ENCODE data around the gene XKRX.

XKRX gene

GRCh38 chrX:100911731-100912130 is 17.0 kb downstream of the XKRX start:
- TF ChIP-seq FOXM1 (IDR thresholded peaks at IDR 0.05; ENCODE audit: borderline replicate concordance, low read depth) (no peak), EP300 (IDR thresholded peaks at IDR 0.05; ENCODE audit: borderline replicate concordance) (no peak), TEAD4 (IDR thresholded peaks at IDR 0.05) (no peak), NFIC (IDR thresholded peaks at IDR 0.05) (no peak), CREB1 (IDR thresholded peaks at IDR 0.05; ENCODE audit: low read depth) (no peak), EGR1 (IDR thresholded peaks at IDR 0.05) (no peak), TAF1 (IDR thresholded peaks at IDR 0.05; ENCODE audit: low read depth) (no peak), USF1 (IDR thresholded peaks at IDR 0.05) (no peak), YY1 (IDR thresholded peaks at IDR 0.05; ENCODE audit: low read depth) (no peak), RAD21 (IDR thresholded peaks at IDR 0.05; ENCODE audit: low read depth) (no peak)
- TF ChIP-seq, protein P1, sequence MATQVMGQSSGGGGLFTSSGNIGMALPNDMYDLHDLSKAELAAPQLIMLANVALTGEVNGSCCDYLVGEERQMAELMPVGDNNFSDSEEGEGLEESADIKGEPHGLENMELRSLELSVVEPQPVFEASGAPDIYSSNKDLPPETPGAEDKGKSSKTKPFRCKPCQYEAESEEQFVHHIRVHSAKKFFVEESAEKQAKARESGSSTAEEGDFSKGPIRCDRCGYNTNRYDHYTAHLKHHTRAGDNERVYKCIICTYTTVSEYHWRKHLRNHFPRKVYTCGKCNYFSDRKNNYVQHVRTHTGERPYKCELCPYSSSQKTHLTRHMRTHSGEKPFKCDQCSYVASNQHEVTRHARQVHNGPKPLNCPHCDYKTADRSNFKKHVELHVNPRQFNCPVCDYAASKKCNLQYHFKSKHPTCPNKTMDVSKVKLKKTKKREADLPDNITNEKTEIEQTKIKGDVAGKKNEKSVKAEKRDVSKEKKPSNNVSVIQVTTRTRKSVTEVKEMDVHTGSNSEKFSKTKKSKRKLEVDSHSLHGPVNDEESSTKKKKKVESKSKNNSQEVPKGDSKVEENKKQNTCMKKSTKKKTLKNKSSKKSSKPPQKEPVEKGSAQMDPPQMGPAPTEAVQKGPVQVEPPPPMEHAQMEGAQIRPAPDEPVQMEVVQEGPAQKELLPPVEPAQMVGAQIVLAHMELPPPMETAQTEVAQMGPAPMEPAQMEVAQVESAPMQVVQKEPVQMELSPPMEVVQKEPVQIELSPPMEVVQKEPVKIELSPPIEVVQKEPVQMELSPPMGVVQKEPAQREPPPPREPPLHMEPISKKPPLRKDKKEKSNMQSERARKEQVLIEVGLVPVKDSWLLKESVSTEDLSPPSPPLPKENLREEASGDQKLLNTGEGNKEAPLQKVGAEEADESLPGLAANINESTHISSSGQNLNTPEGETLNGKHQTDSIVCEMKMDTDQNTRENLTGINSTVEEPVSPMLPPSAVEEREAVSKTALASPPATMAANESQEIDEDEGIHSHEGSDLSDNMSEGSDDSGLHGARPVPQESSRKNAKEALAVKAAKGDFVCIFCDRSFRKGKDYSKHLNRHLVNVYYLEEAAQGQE (IDR thresholded peaks at IDR 0.05; ENCODE audit: low read depth), result no peak

- TF ChIP-seq TAF1 (IDR thresholded peaks at IDR 0.05; ENCODE audit: low read depth) (no peak), NFIC (IDR thresholded peaks at IDR 0.05) (no peak), EP300 (IDR thresholded peaks at IDR 0.05; ENCODE audit: borderline replicate concordance) (no peak), RAD21 (IDR thresholded peaks at IDR 0.05; ENCODE audit: low read depth) (no peak), TCF12 (IDR thresholded peaks at IDR 0.05; ENCODE audit: low read depth) (no peak), YY1 (IDR thresholded peaks at IDR 0.05; ENCODE audit: low read depth) (no peak), EGR1 (IDR thresholded peaks at IDR 0.05) (no peak), CEBPB (IDR thresholded peaks at IDR 0.05) (no peak), FOXM1 (IDR thresholded peaks at IDR 0.05; ENCODE audit: borderline replicate concordance, low read depth) (no peak), ZBTB7A (IDR thresholded peaks at IDR 0.05; ENCODE audit: low read depth) (no peak), TEAD4 (IDR thresholded peaks at IDR 0.05) (no peak), USF1 (IDR thresholded peaks at IDR 0.05) (no peak), CREB1 (IDR thresholded peaks at IDR 0.05; ENCODE audit: low read depth) (no peak)
- TF ChIP-seq, protein P2, sequence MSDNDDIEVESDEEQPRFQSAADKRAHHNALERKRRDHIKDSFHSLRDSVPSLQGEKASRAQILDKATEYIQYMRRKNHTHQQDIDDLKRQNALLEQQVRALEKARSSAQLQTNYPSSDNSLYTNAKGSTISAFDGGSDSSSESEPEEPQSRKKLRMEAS (IDR thresholded peaks at IDR 0.05), result no peak
- TF ChIP-seq, protein P1 (IDR thresholded peaks at IDR 0.05; ENCODE audit: low read depth), result no peak
Observed at GRCh38 chrX:100905620-100906019, 23.1 kb downstream of the XKRX start.

GRCh38 chrX:100904433-100904832 is 24.3 kb downstream of the XKRX start:
- no peak for TF ChIP-seq RAD21 (IDR thresholded peaks at IDR 0.05; ENCODE audit: low read depth)
- no peak for TF ChIP-seq CEBPB (IDR thresholded peaks at IDR 0.05)
- TF ChIP-seq YY1 (IDR thresholded peaks at IDR 0.05; ENCODE audit: low read depth), result no peak
- no peak for TF ChIP-seq USF1 (IDR thresholded peaks at IDR 0.05)
- TF ChIP-seq CREB1 (IDR thresholded peaks at IDR 0.05; ENCODE audit: low read depth), result no peak
- no peak for TF ChIP-seq TEAD4 (IDR thresholded peaks at IDR 0.05)
- TF ChIP-seq ZBTB7A (IDR thresholded peaks at IDR 0.05; ENCODE audit: low read depth), result no peak
- TF ChIP-seq, protein P1 (IDR thresholded peaks at IDR 0.05; ENCODE audit: low read depth), result no peak
- TF ChIP-seq TAF1 (IDR thresholded peaks at IDR 0.05; ENCODE audit: low read depth), result no peak
- no peak for TF ChIP-seq NFIC (IDR thresholded peaks at IDR 0.05)
- no peak for TF ChIP-seq FOXM1 (IDR thresholded peaks at IDR 0.05; ENCODE audit: borderline replicate concordance, low read depth)
- TF ChIP-seq, protein P2 (IDR thresholded peaks at IDR 0.05), result no peak
- no peak for TF ChIP-seq TCF12 (IDR thresholded peaks at IDR 0.05; ENCODE audit: low read depth)
- TF ChIP-seq EGR1 (IDR thresholded peaks at IDR 0.05), result no peak
